Sigmoid colon (tissue), 4 donors: ENCODE data around the gene RTL10.

Experiments used
- EP300 ChIP-seq, 4 donors: sonication (generic); formaldehyde crosslinking; IDR thresholded peaks; one replicate each; pipeline ENCODE4 v1.6.1; 2017; ENCODE audit warnings: antibody characterized with exemption in 4 of 4
- POLR2A ChIP-seq, 2 donors: fragments of 450-650 bp; IDR thresholded peaks; one replicate each; pipeline ENCODE4 v1.6.1; 2016; ENCODE audit warnings: antibody characterized with exemption in 2 of 2, mild to moderate bottlenecking in 2 of 2, moderate library complexity in 2 of 2
- POLR2AphosphoS5 ChIP-seq, 4 donors: sonication (generic); formaldehyde crosslinking; IDR thresholded peaks; one replicate each; pipeline ENCODE4 v1.6.1; 2017; ENCODE audit warnings: antibody characterized with exemption in 4 of 4
- TF ChIP-seq, protein P1 (sequence below), 4 experiments: fragments of 450-650 bp in 3 of 4; fragments of 200-600 bp in 1 of 4; IDR thresholded peaks; one replicate each; pipeline ENCODE4 v1.5.1; 2016 to 2019; ENCODE audit warnings: antibody characterized with exemption in 4 of 4, mild to moderate bottlenecking in 3 of 4, moderate library complexity in 2 of 4

GRCh38 chr22:19852177-19852781 is 2.4 kb downstream of the RTL10 start:
- TF ChIP-seq, protein P1, sequence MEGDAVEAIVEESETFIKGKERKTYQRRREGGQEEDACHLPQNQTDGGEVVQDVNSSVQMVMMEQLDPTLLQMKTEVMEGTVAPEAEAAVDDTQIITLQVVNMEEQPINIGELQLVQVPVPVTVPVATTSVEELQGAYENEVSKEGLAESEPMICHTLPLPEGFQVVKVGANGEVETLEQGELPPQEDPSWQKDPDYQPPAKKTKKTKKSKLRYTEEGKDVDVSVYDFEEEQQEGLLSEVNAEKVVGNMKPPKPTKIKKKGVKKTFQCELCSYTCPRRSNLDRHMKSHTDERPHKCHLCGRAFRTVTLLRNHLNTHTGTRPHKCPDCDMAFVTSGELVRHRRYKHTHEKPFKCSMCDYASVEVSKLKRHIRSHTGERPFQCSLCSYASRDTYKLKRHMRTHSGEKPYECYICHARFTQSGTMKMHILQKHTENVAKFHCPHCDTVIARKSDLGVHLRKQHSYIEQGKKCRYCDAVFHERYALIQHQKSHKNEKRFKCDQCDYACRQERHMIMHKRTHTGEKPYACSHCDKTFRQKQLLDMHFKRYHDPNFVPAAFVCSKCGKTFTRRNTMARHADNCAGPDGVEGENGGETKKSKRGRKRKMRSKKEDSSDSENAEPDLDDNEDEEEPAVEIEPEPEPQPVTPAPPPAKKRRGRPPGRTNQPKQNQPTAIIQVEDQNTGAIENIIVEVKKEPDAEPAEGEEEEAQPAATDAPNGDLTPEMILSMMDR (IDR thresholded peaks at IDR 0.05): no peak
- TF ChIP-seq POLR2A (IDR thresholded peaks at IDR 0.05): no peak
- TF ChIP-seq POLR2AphosphoS5 (IDR thresholded peaks at IDR 0.05): no peak
- TF ChIP-seq EP300 (IDR thresholded peaks at IDR 0.05): no peak
